H9 (cell line): Measurements from ENCODE around the gene CALY. TPM values are rescaled to one million over a fixed set of nuclear protein-coding genes. Genes with fewer than 3 reads are reported as not detected.

ENCODE experiments used
- DNase-seq: peaks from one replicate; pipeline ENCODE4 v3.0.0-alpha.2; 2017
- H2AFZ ChIP-seq: one replicate; pipeline ENCODE4 v1.6.1; 2013; ENCODE audit warnings: mild to moderate bottlenecking, low read length, control low read depth, moderate library complexity
- H2AK5ac ChIP-seq: 2 replicates; pipeline ENCODE4 v1.6.1; 2013; ENCODE audit warnings: low read length, control low read depth, mixed read lengths; ENCODE audit not compliant: insufficient read length
- H2BK120ac ChIP-seq: one replicate; pipeline ENCODE4 v1.6.1; 2013; ENCODE audit warnings: low read depth, mild to moderate bottlenecking, low read length, control low read depth, inconsistent platforms; ENCODE audit not compliant: poor library complexity, severe bottlenecking
- H2BK12ac ChIP-seq: 2 replicates; pipeline ENCODE4 v1.6.1; 2013; ENCODE audit warnings: low read length, control low read depth, mixed read lengths, low read depth; ENCODE audit not compliant: insufficient read length
- H2BK15ac ChIP-seq: 2 replicates; pipeline ENCODE4 v1.6.1; 2013; ENCODE audit warnings: low read depth, low read length, control low read depth
- H2BK20ac ChIP-seq: one replicate; pipeline ENCODE4 v1.6.1; 2013; ENCODE audit warnings: low read depth, mild to moderate bottlenecking, low read length, control low read depth, inconsistent platforms; ENCODE audit not compliant: poor library complexity, severe bottlenecking
- H2BK5ac ChIP-seq: 2 replicates; pipeline ENCODE4 v1.6.1; 2013; ENCODE audit warnings: low read length, control low read depth, mixed read lengths; ENCODE audit not compliant: insufficient read length
- H3K14ac ChIP-seq: 2 replicates; pipeline ENCODE4 v1.6.1; 2013; ENCODE audit warnings: low read length, control low read depth; ENCODE audit not compliant: insufficient read depth
- H3K18ac ChIP-seq: 2 replicates; pipeline ENCODE4 v1.6.1; 2013; ENCODE audit warnings: low read depth, mild to moderate bottlenecking, mixed read lengths, low read length, control low read depth; ENCODE audit not compliant: insufficient read length
- H3K23ac ChIP-seq: 2 replicates; pipeline ENCODE4 v1.6.1; 2013; ENCODE audit warnings: low read length, control low read depth, mixed read lengths, low read depth; ENCODE audit not compliant: insufficient read length
- H3K23me2 ChIP-seq: 2 replicates; pipeline ENCODE4 v1.6.1; 2013; ENCODE audit warnings: low read depth, mild to moderate bottlenecking, mixed read lengths, low read length, control low read depth; ENCODE audit not compliant: insufficient read length, poor library complexity, severe bottlenecking
- H3K27ac ChIP-seq: 2 replicates; pipeline ENCODE4 v1.5.1; 2013; ENCODE audit warnings: low read length, control low read depth, mixed read lengths, low read depth; ENCODE audit not compliant: insufficient read length
- H3K27me3 ChIP-seq: 2 replicates; pipeline ENCODE4 v1.6.1; 2013; ENCODE audit warnings: low read length, control low read depth, inconsistent platforms; ENCODE audit not compliant: insufficient read depth
- H3K4ac ChIP-seq: 2 replicates; pipeline ENCODE4 v1.6.1; 2013; ENCODE audit warnings: low read depth, mild to moderate bottlenecking, control low read depth, inconsistent platforms, low read length, moderate library complexity
- H3K4me1 ChIP-seq: 2 replicates; pipeline ENCODE4 v1.6.1; 2013; ENCODE audit warnings: low read length, control low read depth, inconsistent platforms; ENCODE audit not compliant: insufficient read depth
- H3K4me2 ChIP-seq: 2 replicates; pipeline ENCODE4 v1.6.1; 2013; ENCODE audit warnings: low read length, control low read depth, mixed read lengths; ENCODE audit not compliant: insufficient read length, insufficient read depth
- H3K56ac ChIP-seq: 2 replicates; pipeline ENCODE4 v1.6.1; 2013; ENCODE audit warnings: low read depth, mild to moderate bottlenecking, mixed read lengths, low read length, control low read depth; ENCODE audit not compliant: insufficient read length
- H3K79me1 ChIP-seq: 2 replicates; pipeline ENCODE4 v1.6.1; 2013; ENCODE audit warnings: low read depth, mild to moderate bottlenecking, moderate library complexity, low read length, control low read depth, inconsistent platforms; ENCODE audit not compliant: insufficient read depth, poor library complexity, severe bottlenecking
- H3K79me2 ChIP-seq: 2 replicates; pipeline ENCODE4 v1.6.1; 2013; ENCODE audit warnings: low read length, control low read depth, inconsistent platforms; ENCODE audit not compliant: insufficient read depth
- H3K9ac ChIP-seq: 2 replicates; pipeline ENCODE4 v1.6.1; 2013; ENCODE audit warnings: low read length, control low read depth, mixed read lengths; ENCODE audit not compliant: insufficient read length; ENCODE audit errors: extremely low read depth
- H3K9me3 ChIP-seq: one replicate; pipeline ENCODE4 v1.6.1; 2013; ENCODE audit warnings: low read depth, low read length, inconsistent platforms; ENCODE audit not compliant: control insufficient read depth
- H3T11ph ChIP-seq: one replicate; pipeline ENCODE4 v1.6.1; 2013; ENCODE audit warnings: mild to moderate bottlenecking, low read length, control low read depth, inconsistent platforms
- H4K20me1 ChIP-seq: one replicate; pipeline ENCODE4 v1.6.1; 2013; ENCODE audit not compliant: control insufficient read depth, insufficient read length, insufficient read depth
- H4K5ac ChIP-seq: 2 replicates; pipeline ENCODE4 v1.6.1; 2013; ENCODE audit warnings: low read depth, mild to moderate bottlenecking, mixed read lengths, low read length, control low read depth; ENCODE audit not compliant: insufficient read length
- H4K8ac ChIP-seq: replicated peaks from 2 replicates; pipeline ENCODE4 v1.6.1; 2013; ENCODE audit warnings: low read length, control low read depth, mixed read lengths, low read depth; ENCODE audit not compliant: insufficient read length
- H4K91ac ChIP-seq: 2 replicates; pipeline ENCODE4 v1.6.1; 2013; ENCODE audit warnings: low read depth, mild to moderate bottlenecking, moderate library complexity, mixed read lengths, low read length, control low read depth; ENCODE audit not compliant: insufficient read length
- H3K27ac Mint-ChIP-seq, 3 experiments: 2 replicates in 2 of 3; 3 replicates in 1 of 3; pipeline ENCODE4 v1.8.0; 2020 to 2021; ENCODE audit warnings: mixed read lengths in 3 of 3, mild to moderate bottlenecking in 1 of 3, moderate library complexity in 1 of 3
- H3K27me3 Mint-ChIP-seq: 2 replicates; pipeline ENCODE4 v1.8.0; 2021; ENCODE audit warnings: low read depth, mild to moderate bottlenecking, moderate library complexity, mixed read lengths
- H3K36me3 Mint-ChIP-seq, 3 experiments: 2 replicates in 2 of 3; 3 replicates in 1 of 3; pipeline ENCODE4 v1.8.0; 2020 to 2021; ENCODE audit warnings: low read depth in 3 of 3, mixed read lengths in 3 of 3; ENCODE audit not compliant: insufficient read depth in 1 of 3
- H3K4me1 Mint-ChIP-seq, 2 experiments: 2 replicates each; pipeline ENCODE4 v1.8.0; 2020; ENCODE audit warnings: mixed read lengths in 2 of 2
- H3K4me3 Mint-ChIP-seq, 2 experiments: 2 replicates in 1 of 2; 3 replicates in 1 of 2; pipeline ENCODE4 v1.8.0; 2020 to 2021; ENCODE audit warnings: mild to moderate bottlenecking in 2 of 2, mixed read lengths in 2 of 2, moderate library complexity in 1 of 2
- H3K9me3 Mint-ChIP-seq, 2 experiments: 2 replicates in 1 of 2; 3 replicates in 1 of 2; pipeline ENCODE4 v1.8.0; 2020; ENCODE audit warnings: mild to moderate bottlenecking in 2 of 2, mixed read lengths in 2 of 2, moderate library complexity in 1 of 2
- CTCF ChIP-seq: fragments of 200-600 bp; sonication (generic); conservative IDR thresholded peaks from 3 replicates; pipeline ENCODE4 v1.8.0; 2021; ENCODE audit warnings: antibody characterized with exemption, mild to moderate bottlenecking
- WGBS: extraction: QIAGEN DNeasy Blood & Tissue Kit; methylation state at CpG from one replicate; pipeline ENCODE4 v1.1.7; 2013; ENCODE audit warnings: missing lambda C conversion rate, low lambda C conversion rate, mixed read lengths; ENCODE audit not compliant: insufficient read length; ENCODE audit errors: extremely low coverage; 5-methylcytosine and 5-hydroxymethylcytosine counted together
- total RNA-seq: library from RNA; stranded (reverse); gene quantifications from 2 replicates; pipeline ENCODE4 v1.2.1, GENCODE V29; 2021

The CALY gene
- total RNA-seq, 1 experiment from 2014 or later, result 2.9 TPM

GRCh38 chr10:133364645-133365431, 28.1 kb upstream of the CALY start:
- H2BK15ac ChIP-seq, result no peak overlapping the region
- WGBS, result no CpG with 5 or more reads among the region's 29 CpGs
- H4K8ac ChIP-seq, result no peak overlapping the region
- TF ChIP-seq CTCF, result no peak
- no peak overlapping the region for H2BK12ac ChIP-seq
- peaks cover 35 to 67% (median 65%) of the 10 kb centered on the region in 3 experiments; a peak in 6 of 7 replicates for H3K36me3 Mint-ChIP-seq
- H3K27me3 ChIP-seq, result no peaks in the 10 kb centered on the region; the same call in 1 of the 2 replicates
- no peak overlapping the region for H4K91ac ChIP-seq
- no peak overlapping the region for H3K23ac ChIP-seq
- no peaks in the 10 kb centered on the region for H3K23me2 ChIP-seq
- no peak overlapping the region for H2BK120ac ChIP-seq
- no peak overlapping the region for H3T11ph ChIP-seq
- H3K27ac Mint-ChIP-seq, result no peak overlapping the region
- no peaks in the 10 kb centered on the region for H3K79me1 ChIP-seq
- H4K20me1 ChIP-seq, result no peaks in the 10 kb centered on the region
- no peak overlapping the region for H3K4me2 ChIP-seq
- no peak overlapping the region for H3K14ac ChIP-seq
- no peak overlapping the region for H3K4me3 Mint-ChIP-seq
- no peaks in the 10 kb centered on the region for H3K79me2 ChIP-seq
- no peak overlapping the region for H2BK5ac ChIP-seq
- H3K18ac ChIP-seq, result no peak overlapping the region
- H3K9ac ChIP-seq, result no peak overlapping the region
- peaks cover 12% of the 10 kb centered on the region for H3K27me3 Mint-ChIP-seq
- H3K4me1 ChIP-seq, result no peaks in the 10 kb centered on the region
- no peaks in the 10 kb centered on the region for H3K9me3 Mint-ChIP-seq
- H3K56ac ChIP-seq, result no peak overlapping the region
- no peak overlapping the region for H2AFZ ChIP-seq
- H3K27ac ChIP-seq, result no peak overlapping the region
- H3K4me1 Mint-ChIP-seq, result peaks cover 0 to 2% of the 10 kb centered on the region in 2 experiments; a peak in 1 of 4 replicates
- no peaks in the 10 kb centered on the region for H3K9me3 ChIP-seq
- no peak overlapping the region for H2BK20ac ChIP-seq
- H3K4ac ChIP-seq, result no peak overlapping the region
- no peak overlapping the region for H2AK5ac ChIP-seq
- DNase-seq, result no peak
- H4K5ac ChIP-seq, result no peak overlapping the region
